Measurements from ENCODE around the gene CALHM2.
A peak's percentile ranks its signal among the peaks of the same experiment; 100 is the strongest.

Gene CALHM2

GRCh38 chr10:103495321-103495720, 43.2 kb upstream of the CALHM2 start:
- Histone ChIP-seq H3K27ac (ENCODE audit: insufficient read depth in 1 of 2, low read depth in 1 of 2, low read length in 2 of 2, poor library complexity in 1 of 2, severe bottlenecking in 2 of 2) (no peak overlapping the region), H3K4me3 (ENCODE audit: control insufficient read depth in 1 of 7, extremely low read depth in 1 of 7, insufficient read depth in 4 of 7, low read depth in 2 of 7, low read length in 6 of 7) (no peak overlapping the region), H3K36me3 (ENCODE audit: control insufficient read depth in 4 of 4, insufficient read depth in 4 of 4, low read length in 3 of 4) (no peaks in the 10 kb centered on the region), H3K9me3 (ENCODE audit: control extremely low read depth in 1 of 5, control insufficient read depth in 4 of 5, insufficient read depth in 2 of 5, low read depth in 1 of 5, low read length in 4 of 5) (no peaks in the 10 kb centered on the region), H3K27me3 (replicated peaks in 2 of 5; ENCODE audit: control insufficient read depth in 4 of 5, insufficient read depth in 5 of 5, low read length in 4 of 5) (peaks cover 2 to 67% (median 28%) of the 10 kb centered on the region in 5 experiments), H3K4me1 (ENCODE audit: control extremely low read depth in 1 of 4, control insufficient read depth in 4 of 4, insufficient read depth in 4 of 4, low read length in 3 of 4) (peaks cover 0 to 19% (median 18%) of the 10 kb centered on the region in 4 experiments)
- DNase-seq, result no peak
- 94% methylated on average over 3 of the region's 3 CpGs for WGBS (ENCODE audit: insufficient coverage)
- POLR2A ChIA-PET, result no interaction called here
- CTCF ChIA-PET, result interaction anchor here (1.1 to 2.9 kb wide), 3 partner anchors 10 to 12 kb away, joined by 3 to 13 read pairs (median 4); no protein-coding TSS in a partner anchor

- Histone ChIP-seq H3K4me1 (ENCODE audit: control extremely low read depth in 1 of 4, control insufficient read depth in 4 of 4, insufficient read depth in 4 of 4, low read length in 3 of 4) (peaks cover 0 to 18% (median 17%) of the 10 kb centered on the region in 4 experiments), H3K27ac (ENCODE audit: insufficient read depth in 1 of 2, low read depth in 1 of 2, low read length in 2 of 2, poor library complexity in 1 of 2, severe bottlenecking in 2 of 2) (no peak overlapping the region), H3K27me3 (replicated peaks in 2 of 5; ENCODE audit: control insufficient read depth in 4 of 5, insufficient read depth in 5 of 5, low read length in 4 of 5) (peaks cover 2 to 63% (median 28%) of the 10 kb centered on the region in 5 experiments), H3K4me3 (ENCODE audit: control insufficient read depth in 1 of 7, extremely low read depth in 1 of 7, insufficient read depth in 4 of 7, low read depth in 2 of 7, low read length in 6 of 7) (peak overlapping the region; percentile 32 to 71 (median 58)), H3K9me3 (ENCODE audit: control extremely low read depth in 1 of 5, control insufficient read depth in 4 of 5, insufficient read depth in 2 of 5, low read depth in 1 of 5, low read length in 4 of 5) (no peaks in the 10 kb centered on the region), H3K36me3 (ENCODE audit: control insufficient read depth in 4 of 4, insufficient read depth in 4 of 4, low read length in 3 of 4) (no peaks in the 10 kb centered on the region)
- peak in 2 of 3 donors; percentile 46 to 51 for DNase-seq
- POLR2A ChIA-PET, result no interaction called here
- WGBS (ENCODE audit: insufficient coverage), result under 1% methylated on average over 72 of the region's 92 CpGs
- CTCF ChIA-PET, result interaction anchor here (1.1 to 2.9 kb wide), 4 partner anchors 9 to 57 kb away, joined by 3 to 13 read pairs (median 4); no protein-coding TSS in a partner anchor
Measured at GRCh38 chr10:103493916-103494877, 42.0 kb upstream of the CALHM2 start.

- H3K9me3 ChIP-seq (ENCODE audit: control extremely low read depth in 1 of 5, control insufficient read depth in 4 of 5, insufficient read depth in 2 of 5, low read depth in 1 of 5, low read length in 4 of 5), result no peaks in the 10 kb centered on the region
- DNase-seq, result peak in 2 of 3 donors; percentile 51 to 68
- no peak within 1 kb of the TSS for H3K27ac ChIP-seq (ENCODE audit: insufficient read depth in 1 of 2, low read depth in 1 of 2, low read length in 2 of 2, poor library complexity in 1 of 2, severe bottlenecking in 2 of 2)
- WGBS (ENCODE audit: insufficient coverage), result 4% methylated on average over 50 of the region's 65 CpGs
- H3K36me3 ChIP-seq (ENCODE audit: control insufficient read depth in 4 of 4, insufficient read depth in 4 of 4, low read length in 3 of 4), result no peaks in the 10 kb centered on the region
- ChIA-PET POLR2A (no interaction called here), CTCF (interaction anchor here (0.7 to 6.0 kb wide), 5 partner anchors 12 to 78 kb away, joined by 3 to 80 read pairs (median 3); partner anchors contain the start of gene CALHM1)
- H3K4me3 ChIP-seq (ENCODE audit: control insufficient read depth in 1 of 7, extremely low read depth in 1 of 7, insufficient read depth in 4 of 7, low read depth in 2 of 7, low read length in 6 of 7), result peak within 1 kb of the TSS; percentile 32 to 71 (median 58)
- H3K27me3 ChIP-seq (replicated peaks in 2 of 5; ENCODE audit: control insufficient read depth in 4 of 5, insufficient read depth in 5 of 5, low read length in 4 of 5), result peaks cover 2 to 62% (median 28%) of the 10 kb centered on the region in 5 experiments
- peaks cover 0 to 18% (median 17%) of the 10 kb centered on the region in 4 experiments for H3K4me1 ChIP-seq (ENCODE audit: control extremely low read depth in 1 of 4, control insufficient read depth in 4 of 4, insufficient read depth in 4 of 4, low read length in 3 of 4)
Measured at GRCh38 chr10:103493362-103493915, 41.3 kb upstream of the CALHM2 start, which contains the start of gene NEURL1. NEURL1 (plus strand) TSS chr10:103493705; CDS start chr10:103494388, 683 bp downstream.

GRCh38 chr10:103492655-103493261, 40.6 kb upstream of the CALHM2 start:
- peaks cover 2 to 59% (median 28%) of the 10 kb centered on the region in 5 experiments for H3K27me3 ChIP-seq (replicated peaks in 2 of 5; ENCODE audit: control insufficient read depth in 4 of 5, insufficient read depth in 5 of 5, low read length in 4 of 5)
- peak overlapping the region in 1 of 7 experiments; percentile 34 for H3K4me3 ChIP-seq (ENCODE audit: control insufficient read depth in 1 of 7, extremely low read depth in 1 of 7, insufficient read depth in 4 of 7, low read depth in 2 of 7, low read length in 6 of 7)
- 82% methylated on average over 5 of the region's 5 CpGs for WGBS (ENCODE audit: insufficient coverage)
- no peaks in the 10 kb centered on the region for H3K36me3 ChIP-seq (ENCODE audit: control insufficient read depth in 4 of 4, insufficient read depth in 4 of 4, low read length in 3 of 4)
- no peaks in the 10 kb centered on the region for H3K9me3 ChIP-seq (ENCODE audit: control extremely low read depth in 1 of 5, control insufficient read depth in 4 of 5, insufficient read depth in 2 of 5, low read depth in 1 of 5, low read length in 4 of 5)
- no peak overlapping the region for H3K27ac ChIP-seq (ENCODE audit: insufficient read depth in 1 of 2, low read depth in 1 of 2, low read length in 2 of 2, poor library complexity in 1 of 2, severe bottlenecking in 2 of 2)
- no peak for DNase-seq
- ChIA-PET CTCF (interaction anchor here (0.7 to 6.0 kb wide), 12 partner anchors 12 to 193 kb away, joined by 3 to 80 read pairs (median 3); partner anchors contain the start of gene CALHM1), POLR2A (interaction anchor here (1.6 kb wide), 1 partner anchor 75 kb away, joined by 3 read pairs; no protein-coding TSS in a partner anchor)
- peaks cover 0 to 18% (median 17%) of the 10 kb centered on the region in 4 experiments for H3K4me1 ChIP-seq (ENCODE audit: control extremely low read depth in 1 of 4, control insufficient read depth in 4 of 4, insufficient read depth in 4 of 4, low read length in 3 of 4)

- 98% methylated on average over 5 of the region's 7 CpGs for WGBS (ENCODE audit: insufficient coverage)
- H3K27me3 ChIP-seq (replicated peaks in 2 of 5; ENCODE audit: control insufficient read depth in 4 of 5, insufficient read depth in 5 of 5, low read length in 4 of 5), result peaks cover 2 to 50% (median 23%) of the 10 kb centered on the region in 5 experiments
- H3K4me1 ChIP-seq (ENCODE audit: control extremely low read depth in 1 of 4, control insufficient read depth in 4 of 4, insufficient read depth in 4 of 4, low read length in 3 of 4), result peaks cover 0 to 18% (median 17%) of the 10 kb centered on the region in 4 experiments
- H3K36me3 ChIP-seq (ENCODE audit: control insufficient read depth in 4 of 4, insufficient read depth in 4 of 4, low read length in 3 of 4), result no peaks in the 10 kb centered on the region
- no peak overlapping the region for H3K4me3 ChIP-seq (ENCODE audit: control insufficient read depth in 1 of 7, extremely low read depth in 1 of 7, insufficient read depth in 4 of 7, low read depth in 2 of 7, low read length in 6 of 7)
- POLR2A ChIA-PET, result interaction anchor here (1.6 kb wide), 1 partner anchor 74 kb away, joined by 3 read pairs; no protein-coding TSS in a partner anchor
- H3K27ac ChIP-seq (ENCODE audit: insufficient read depth in 1 of 2, low read depth in 1 of 2, low read length in 2 of 2, poor library complexity in 1 of 2, severe bottlenecking in 2 of 2), result no peak overlapping the region
- CTCF ChIA-PET, result interaction anchor here (0.8 to 6.0 kb wide), 12 partner anchors 9 to 194 kb away, joined by 3 to 80 read pairs (median 4); partner anchors contain the start of gene CALHM1
- DNase-seq, result no peak
- H3K9me3 ChIP-seq (ENCODE audit: control extremely low read depth in 1 of 5, control insufficient read depth in 4 of 5, insufficient read depth in 2 of 5, low read depth in 1 of 5, low read length in 4 of 5), result no peaks in the 10 kb centered on the region
Measured at GRCh38 chr10:103491729-103492364, 39.7 kb upstream of the CALHM2 start.

GRCh38 chr10:103490986-103491314, 38.8 kb upstream of the CALHM2 start:
- Histone ChIP-seq H3K27ac (ENCODE audit: insufficient read depth in 1 of 2, low read depth in 1 of 2, low read length in 2 of 2, poor library complexity in 1 of 2, severe bottlenecking in 2 of 2) (no peak overlapping the region), H3K27me3 (replicated peaks in 2 of 5; ENCODE audit: control insufficient read depth in 4 of 5, insufficient read depth in 5 of 5, low read length in 4 of 5) (peaks cover 0 to 41% (median 20%) of the 10 kb centered on the region in 5 experiments), H3K4me1 (ENCODE audit: control extremely low read depth in 1 of 4, control insufficient read depth in 4 of 4, insufficient read depth in 4 of 4, low read length in 3 of 4) (peaks cover 0 to 18% (median 17%) of the 10 kb centered on the region in 4 experiments), H3K36me3 (ENCODE audit: control insufficient read depth in 4 of 4, insufficient read depth in 4 of 4, low read length in 3 of 4) (no peaks in the 10 kb centered on the region), H3K9me3 (ENCODE audit: control extremely low read depth in 1 of 5, control insufficient read depth in 4 of 5, insufficient read depth in 2 of 5, low read depth in 1 of 5, low read length in 4 of 5) (no peaks in the 10 kb centered on the region), H3K4me3 (ENCODE audit: control insufficient read depth in 1 of 7, extremely low read depth in 1 of 7, insufficient read depth in 4 of 7, low read depth in 2 of 7, low read length in 6 of 7) (no peak overlapping the region)
- ChIA-PET POLR2A (interaction anchor here (0.6 kb wide), 1 partner anchor 12 kb away, joined by 6 read pairs; no protein-coding TSS in a partner anchor), CTCF (interaction anchor here (0.7 to 6.0 kb wide), 7 partner anchors 8 to 102 kb away, joined by 3 to 80 read pairs (median 4); no protein-coding TSS in a partner anchor)
- no peak for DNase-seq
- WGBS (ENCODE audit: insufficient coverage), result no CpG with 5 or more reads among the region's 1 CpG
